Amniotic stem cell (primary cell): Measurements from ENCODE around the gene PIP4K2B.
"Not testable (repeated sequence)": the region's sequence is repeated elsewhere in the genome, so short reads cannot be mapped to it uniquely, and the experiment has no call there.

Source experiments
- DNase-seq: peaks from one replicate; lab custom pipeline; 2025; lab: John Stamatoyannopoulos, UW

Gene PIP4K2B

DNA sequence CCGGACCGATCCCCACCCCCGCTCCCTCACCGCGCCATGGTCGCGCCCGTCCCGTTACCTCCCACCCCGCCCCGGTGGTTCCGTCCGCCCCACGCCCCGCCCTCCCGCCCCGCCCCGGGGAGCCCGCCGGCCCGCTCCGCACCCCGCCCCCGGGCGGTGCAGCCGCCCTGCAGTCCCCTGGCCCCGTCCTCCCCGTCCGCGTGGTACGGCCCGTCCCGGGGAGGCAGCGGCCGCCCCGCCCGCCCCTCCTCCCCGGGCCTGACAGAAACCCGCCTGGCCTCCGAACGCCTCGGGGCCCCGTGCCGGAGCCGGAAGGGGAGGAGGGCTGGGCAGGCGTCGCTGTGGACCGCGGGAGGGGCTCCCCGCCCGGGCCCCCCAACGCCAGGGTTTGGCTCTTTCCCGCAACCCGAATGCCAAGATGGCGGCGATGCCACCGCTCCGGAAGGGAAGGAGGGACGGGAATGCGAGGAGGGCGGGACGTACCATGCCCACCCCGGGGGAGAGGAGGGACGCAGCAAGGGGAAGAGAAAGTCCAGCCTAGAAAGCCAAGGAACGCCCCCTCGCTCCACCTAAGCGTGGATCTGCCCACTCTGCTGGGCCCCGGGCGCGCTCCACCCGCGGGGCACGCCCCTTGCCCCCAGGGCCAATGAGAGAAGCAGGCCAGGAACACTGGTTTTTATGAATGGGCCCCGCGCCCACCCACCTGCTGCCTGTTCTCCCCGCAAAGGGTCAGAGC, at the start of gene PIP4K2B:
Gene PIP4K2B, minus strand, starts transcription at position 56 of the 736 bp plus-strand sequence. CDS start 132 bp downstream, outside the sequence.
- DNase-seq = peak; percentile 91

GRCh38 chr17:38848557-38848891, 49.2 kb upstream of the PIP4K2B start:
- no peak for DNase-seq

DNA sequence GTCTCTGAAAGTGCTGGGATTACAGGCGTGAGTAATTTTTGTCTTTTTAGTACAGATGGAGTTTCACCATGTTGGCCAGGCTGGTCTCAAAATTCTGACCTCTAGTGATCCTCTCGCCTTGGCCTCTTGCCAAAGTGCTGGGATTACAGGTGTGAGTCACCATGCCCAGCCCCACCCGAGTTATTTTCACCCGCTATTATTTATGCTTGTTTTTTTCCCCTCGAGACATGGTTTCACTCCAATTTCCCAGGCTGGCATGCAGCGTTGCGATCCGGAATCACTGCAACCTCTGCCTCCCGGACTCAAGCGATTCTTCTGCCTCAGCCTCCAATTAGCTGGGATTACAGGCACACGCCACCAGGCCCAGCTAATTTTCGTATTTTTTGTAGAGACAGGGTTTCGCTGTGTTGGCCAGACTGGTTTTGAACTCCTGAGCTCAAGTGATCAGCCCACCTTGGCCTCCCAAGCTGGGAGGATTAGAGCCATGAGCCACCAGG, 45.0 kb upstream of the PIP4K2B start:
- DNase-seq = no peak

DNA sequence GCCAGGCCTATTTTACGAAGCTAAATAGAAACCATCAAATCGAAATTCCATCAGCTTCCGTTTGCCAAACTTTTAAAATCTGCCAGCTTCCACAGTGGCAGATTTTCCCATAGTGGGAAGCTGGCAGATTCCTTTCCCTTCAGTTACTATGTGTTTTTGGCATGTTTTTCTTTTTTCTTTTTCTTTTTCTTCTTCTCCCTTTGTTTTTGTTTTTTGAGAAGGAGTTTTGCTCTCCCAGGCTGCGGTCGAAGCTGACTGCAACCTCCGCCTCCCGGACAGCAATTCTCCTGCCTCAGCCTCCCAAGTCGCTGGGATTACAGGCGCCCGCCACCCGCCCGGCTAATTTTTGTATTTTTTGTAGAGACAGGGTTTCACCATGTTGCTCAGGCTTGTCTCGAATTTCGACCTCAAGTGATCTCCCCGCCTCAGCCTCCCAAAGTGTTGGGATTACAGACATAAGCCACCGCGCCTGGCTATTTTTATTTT, 26.4 kb upstream of the PIP4K2B start:
- no peak for DNase-seq

- DNase-seq = peak; percentile 64
Measured at GRCh38 chr17:38824899-38825761, 25.8 kb upstream of the PIP4K2B start, which contains the start of gene CWC25. Gene CWC25, minus strand, starts transcription at chr17:38825321. Its CDS starts 138 bp downstream, at chr17:38825183.

- no peak for DNase-seq
Measured at GRCh38 chr17:38815576-38816193, 16.3 kb upstream of the PIP4K2B start.

GRCh38 chr17:38809828-38810227, 10.5 kb upstream of the PIP4K2B start:
- no peak for DNase-seq

DNA sequence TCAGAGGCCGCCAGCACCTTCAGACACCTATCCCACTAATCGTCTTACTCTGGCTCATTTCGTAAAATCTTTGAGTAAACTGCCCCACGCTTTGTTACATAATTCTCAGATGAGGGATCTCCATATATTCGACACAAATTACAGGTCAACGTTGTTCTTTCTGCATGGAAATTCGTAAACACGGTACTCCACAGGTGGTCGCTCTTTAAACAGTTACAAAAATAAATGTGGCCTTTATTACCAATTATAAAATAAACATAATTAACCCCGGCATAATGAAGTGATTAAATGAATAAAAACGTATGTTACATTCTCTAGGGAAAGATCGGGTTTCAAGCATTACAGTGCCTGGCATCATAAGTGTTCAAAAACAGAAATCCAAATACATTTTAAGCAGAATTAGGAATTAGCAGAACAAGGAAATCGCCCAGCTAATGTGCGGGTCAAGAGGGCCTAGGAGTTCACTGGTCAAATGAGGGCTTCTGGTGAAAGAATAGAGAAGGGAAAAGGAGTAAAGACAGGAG, 943 bp upstream of the PIP4K2B start:
- DNase-seq = no peak

GRCh38 chr17:38798614-38799500, 499 bp downstream of the PIP4K2B start:
- DNase-seq = no peak

- no peak for DNase-seq
Measured at GRCh38 chr17:38797828-38798227, 1.5 kb downstream of the PIP4K2B start.

DNA sequence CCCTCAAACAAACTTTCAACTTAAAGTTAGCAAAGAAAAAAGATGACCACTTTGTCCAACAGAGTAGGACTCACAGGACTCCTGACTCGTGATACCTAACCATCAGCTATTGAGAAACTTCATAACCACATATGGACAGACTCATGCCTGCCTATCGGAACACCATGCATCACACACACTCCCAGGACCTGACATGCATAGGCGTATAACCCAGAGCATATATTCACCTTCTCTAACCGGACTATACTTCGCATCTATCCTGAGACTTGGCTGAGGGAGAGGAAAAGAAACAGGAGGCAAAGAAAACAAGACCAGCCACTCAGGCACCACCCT, 2.2 kb downstream of the PIP4K2B start:
- DNase-seq = no peak

- no peak for DNase-seq
Measured at GRCh38 chr17:38796451-38797157, 2.8 kb downstream of the PIP4K2B start.

- no peak for DNase-seq
Measured at GRCh38 chr17:38794221-38794620, 5.1 kb downstream of the PIP4K2B start.

DNA sequence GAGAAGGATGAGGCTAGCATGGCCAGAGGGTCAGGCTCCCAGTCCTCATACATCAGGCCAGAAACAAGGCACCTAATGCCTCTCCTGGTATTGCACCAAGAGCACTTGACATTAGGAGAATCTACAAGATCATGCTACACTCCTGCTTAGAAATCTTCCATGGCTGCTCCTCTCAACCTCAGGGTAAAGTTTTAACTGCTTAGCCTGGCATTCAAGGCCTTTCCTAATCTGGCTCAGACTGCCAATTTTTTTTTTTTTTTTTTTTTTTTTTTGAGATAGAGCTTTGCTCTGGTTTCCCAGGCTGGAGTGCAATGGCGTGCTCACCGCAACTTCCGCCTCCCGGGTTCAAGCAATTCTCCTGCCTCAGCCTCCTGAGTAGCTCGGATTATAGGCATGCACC, 8.2 kb downstream of the PIP4K2B start:
- DNase-seq = no peak

DNA sequence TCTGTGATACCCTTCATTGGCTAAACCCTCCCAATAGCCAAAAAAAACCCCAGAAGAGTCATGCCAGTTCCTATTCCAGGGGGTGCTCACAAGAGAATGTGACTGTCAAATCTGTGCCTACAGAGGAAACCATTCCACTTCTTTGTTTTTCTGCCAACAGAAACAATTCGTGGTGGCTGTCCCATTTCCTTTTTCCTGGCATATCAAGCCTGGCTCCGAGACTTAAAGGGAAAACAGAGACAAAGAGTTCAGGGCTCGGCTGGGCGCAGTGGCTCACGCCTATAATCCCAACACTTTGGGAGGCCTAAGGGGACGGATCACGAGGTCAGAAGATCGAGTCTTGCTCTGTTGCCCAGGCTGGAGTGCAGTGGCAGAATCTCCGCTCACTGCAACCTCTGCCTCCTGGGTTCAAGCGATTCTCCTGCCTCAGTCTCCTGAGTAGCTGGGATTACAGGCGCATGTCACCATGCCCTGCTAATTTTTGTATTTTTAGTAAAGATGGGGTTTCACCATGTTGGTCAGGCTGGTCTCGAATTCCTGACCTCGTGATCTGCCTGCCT, 9.1 kb downstream of the PIP4K2B start:
- DNase-seq = not testable (repeated sequence)

GRCh38 chr17:38789185-38789584, 10.2 kb downstream of the PIP4K2B start:
- DNase-seq = no peak

GRCh38 chr17:38787999-38788398, 11.4 kb downstream of the PIP4K2B start:
- DNase-seq = not testable (repeated sequence)

- DNase-seq = no peak
Measured at GRCh38 chr17:38786372-38786771, 13.0 kb downstream of the PIP4K2B start.

DNA sequence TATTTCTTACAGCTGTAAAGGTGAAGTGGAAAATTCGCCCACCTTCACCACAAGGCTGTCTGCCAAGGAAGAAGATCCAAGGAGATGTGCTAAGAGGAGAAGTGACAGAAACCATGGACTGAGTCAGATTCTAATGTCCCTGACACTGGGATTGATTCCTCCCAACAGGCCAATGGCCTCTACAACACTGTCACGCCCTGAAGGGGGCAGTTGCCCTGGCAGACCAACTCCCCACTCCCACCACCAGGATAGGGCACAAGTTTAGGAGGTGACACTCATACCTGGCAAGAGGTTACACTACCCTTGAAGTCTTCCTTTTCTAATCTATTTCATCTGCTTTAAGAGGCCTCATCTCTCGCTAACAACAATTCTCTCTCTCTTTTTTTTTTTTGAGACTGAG, 16.1 kb downstream of the PIP4K2B start:
- DNase-seq = no peak
